Measurements from ENCODE around the gene OR2A5.

DNA sequence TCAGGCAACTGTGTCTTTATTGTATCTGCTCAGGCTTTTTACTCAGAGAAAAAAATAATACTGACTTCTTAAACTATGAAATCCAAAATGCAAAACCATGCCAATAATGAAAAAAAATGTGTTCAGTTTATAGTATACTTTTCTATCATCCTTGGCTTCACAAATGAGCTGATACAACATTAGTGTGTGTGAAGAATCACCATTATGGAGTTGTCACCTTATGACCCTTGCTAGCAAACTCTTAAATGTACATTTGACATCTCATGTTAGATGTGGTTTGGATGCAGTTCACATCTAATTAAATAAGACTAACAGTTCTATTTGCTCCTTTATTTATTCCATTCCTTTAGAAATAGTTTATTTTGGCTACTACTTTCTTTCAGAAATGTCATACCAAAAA lies 56.5 kb downstream of the OR2A5 start:
- TF ChIP-seq MXI1 (conservative IDR thresholded peaks at IDR 0.05; ENCODE audit: poor library complexity, severe bottlenecking): no peak
- no peak for TF ChIP-seq POLR2AphosphoS5 (IDR thresholded peaks at IDR 0.05)
- TF ChIP-seq RAD21 (conservative IDR thresholded peaks at IDR 0.05): no peak
- TF ChIP-seq, protein P1, sequence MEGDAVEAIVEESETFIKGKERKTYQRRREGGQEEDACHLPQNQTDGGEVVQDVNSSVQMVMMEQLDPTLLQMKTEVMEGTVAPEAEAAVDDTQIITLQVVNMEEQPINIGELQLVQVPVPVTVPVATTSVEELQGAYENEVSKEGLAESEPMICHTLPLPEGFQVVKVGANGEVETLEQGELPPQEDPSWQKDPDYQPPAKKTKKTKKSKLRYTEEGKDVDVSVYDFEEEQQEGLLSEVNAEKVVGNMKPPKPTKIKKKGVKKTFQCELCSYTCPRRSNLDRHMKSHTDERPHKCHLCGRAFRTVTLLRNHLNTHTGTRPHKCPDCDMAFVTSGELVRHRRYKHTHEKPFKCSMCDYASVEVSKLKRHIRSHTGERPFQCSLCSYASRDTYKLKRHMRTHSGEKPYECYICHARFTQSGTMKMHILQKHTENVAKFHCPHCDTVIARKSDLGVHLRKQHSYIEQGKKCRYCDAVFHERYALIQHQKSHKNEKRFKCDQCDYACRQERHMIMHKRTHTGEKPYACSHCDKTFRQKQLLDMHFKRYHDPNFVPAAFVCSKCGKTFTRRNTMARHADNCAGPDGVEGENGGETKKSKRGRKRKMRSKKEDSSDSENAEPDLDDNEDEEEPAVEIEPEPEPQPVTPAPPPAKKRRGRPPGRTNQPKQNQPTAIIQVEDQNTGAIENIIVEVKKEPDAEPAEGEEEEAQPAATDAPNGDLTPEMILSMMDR (IDR thresholded peaks at IDR 0.05; ENCODE audit: poor library complexity, severe bottlenecking): no peak
- TF ChIP-seq SMC3 (conservative IDR thresholded peaks at IDR 0.05; ENCODE audit: poor library complexity): no peak
- no peak for TF ChIP-seq EZH2 (IDR thresholded peaks at IDR 0.05; ENCODE audit: borderline replicate concordance, insufficient read depth, low read length, poor library complexity, severe bottlenecking)
- TF ChIP-seq EP300 (conservative IDR thresholded peaks at IDR 0.05; ENCODE audit: poor library complexity, severe bottlenecking): no peak
- TF ChIP-seq REST (IDR thresholded peaks at IDR 0.05; ENCODE audit: borderline replicate concordance): no peak
- no peak for TF ChIP-seq TAF1 (IDR thresholded peaks at IDR 0.05; ENCODE audit: low read depth)
